ENCODE results near the gene GNB1L. TPM values are rescaled to one million over a fixed set of nuclear protein-coding genes. Genes with fewer than 3 reads are reported as not detected.

The GNB1L gene
- polyA plus RNA-seq, 1 donor from 2014 or later: 16.5 TPM

DNA sequence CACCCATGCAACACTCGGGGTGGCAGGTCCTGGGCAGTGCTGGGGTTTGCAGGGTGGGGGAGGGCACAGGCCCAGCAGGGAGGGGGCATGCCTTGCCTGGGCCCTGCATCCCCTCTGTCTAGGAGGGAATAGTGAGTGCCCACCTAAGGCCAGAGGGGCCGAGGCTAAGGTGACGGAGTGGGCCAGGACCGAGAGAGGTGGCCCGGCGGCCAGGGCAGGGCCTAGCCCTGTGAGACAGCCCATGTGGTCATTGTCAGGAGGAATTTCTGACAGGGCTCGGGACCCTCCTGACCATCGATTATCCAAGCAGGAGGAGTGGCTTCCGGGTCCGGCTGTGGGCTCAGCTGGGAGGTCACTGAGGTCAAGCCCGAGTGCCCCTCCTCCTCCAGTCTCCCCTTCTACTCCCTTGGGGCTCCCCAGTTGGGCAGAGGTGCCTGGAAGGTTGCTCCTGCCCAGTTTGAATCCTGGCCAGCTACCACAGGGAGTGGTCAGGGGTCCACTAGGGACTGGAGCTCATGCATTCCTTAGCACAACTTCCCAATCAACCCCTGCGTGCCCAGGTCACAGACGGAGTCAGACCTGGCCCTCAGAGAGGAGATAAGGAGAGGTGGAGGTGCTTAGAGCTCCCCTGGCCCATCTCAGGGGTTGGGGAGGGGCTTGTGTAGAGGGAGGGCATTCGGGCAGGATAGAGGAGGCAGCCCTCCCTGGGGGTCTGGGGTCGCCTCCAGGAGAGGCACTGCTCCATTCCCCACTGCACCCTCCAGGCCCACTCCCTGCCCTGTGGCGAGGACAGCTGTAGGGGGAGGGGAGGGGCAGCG is 116.6 kb downstream of the GNB1L start:
- no peak overlapping the region for H3K4me3 ChIP-seq (ENCODE audit: low read length)
- no peak overlapping the region for H3K27ac ChIP-seq (ENCODE audit: low read length)
- H3K36me3 ChIP-seq (ENCODE audit: insufficient read depth, low read length): no peaks in the 10 kb centered on the region
- H3K9me3 ChIP-seq (ENCODE audit: low read length): no peaks in the 10 kb centered on the region
- H2AFZ ChIP-seq (ENCODE audit: low read depth, low read length): no peak overlapping the region
- no peaks in the 10 kb centered on the region for H3K9me2 ChIP-seq (ENCODE audit: insufficient read depth, low read length)
- H4K20me1 ChIP-seq (ENCODE audit: insufficient read depth): no peaks in the 10 kb centered on the region
- no peaks in the 10 kb centered on the region for H3K27me3 ChIP-seq (ENCODE audit: insufficient read depth, low read depth, low read length)
- H3K79me2 ChIP-seq (replicated peaks; ENCODE audit: insufficient read depth, low read length): no peaks in the 10 kb centered on the region
- no peak overlapping the region for H3K9ac ChIP-seq (ENCODE audit: low read length)
- H3K4me2 ChIP-seq (ENCODE audit: low read length): no peak overlapping the region
- no peaks in the 10 kb centered on the region for H3F3A ChIP-seq (ENCODE audit: insufficient read depth, low read length, poor library complexity, severe bottlenecking)
- TF ChIP-seq POLR2AphosphoS5 (IDR thresholded peaks at IDR 0.05) (no peak), EP300 (conservative IDR thresholded peaks at IDR 0.05; ENCODE audit: poor library complexity, severe bottlenecking) (no peak), TAF1 (IDR thresholded peaks at IDR 0.05; ENCODE audit: low read depth) (no peak), MXI1 (conservative IDR thresholded peaks at IDR 0.05; ENCODE audit: poor library complexity, severe bottlenecking) (no peak), EZH2 (IDR thresholded peaks at IDR 0.05; ENCODE audit: borderline replicate concordance, insufficient read depth, low read length, poor library complexity, severe bottlenecking) (no peak), SMC3 (conservative IDR thresholded peaks at IDR 0.05; ENCODE audit: poor library complexity) (no peak), RAD21 (conservative IDR thresholded peaks at IDR 0.05) (no peak)
- TF ChIP-seq, protein P1, sequence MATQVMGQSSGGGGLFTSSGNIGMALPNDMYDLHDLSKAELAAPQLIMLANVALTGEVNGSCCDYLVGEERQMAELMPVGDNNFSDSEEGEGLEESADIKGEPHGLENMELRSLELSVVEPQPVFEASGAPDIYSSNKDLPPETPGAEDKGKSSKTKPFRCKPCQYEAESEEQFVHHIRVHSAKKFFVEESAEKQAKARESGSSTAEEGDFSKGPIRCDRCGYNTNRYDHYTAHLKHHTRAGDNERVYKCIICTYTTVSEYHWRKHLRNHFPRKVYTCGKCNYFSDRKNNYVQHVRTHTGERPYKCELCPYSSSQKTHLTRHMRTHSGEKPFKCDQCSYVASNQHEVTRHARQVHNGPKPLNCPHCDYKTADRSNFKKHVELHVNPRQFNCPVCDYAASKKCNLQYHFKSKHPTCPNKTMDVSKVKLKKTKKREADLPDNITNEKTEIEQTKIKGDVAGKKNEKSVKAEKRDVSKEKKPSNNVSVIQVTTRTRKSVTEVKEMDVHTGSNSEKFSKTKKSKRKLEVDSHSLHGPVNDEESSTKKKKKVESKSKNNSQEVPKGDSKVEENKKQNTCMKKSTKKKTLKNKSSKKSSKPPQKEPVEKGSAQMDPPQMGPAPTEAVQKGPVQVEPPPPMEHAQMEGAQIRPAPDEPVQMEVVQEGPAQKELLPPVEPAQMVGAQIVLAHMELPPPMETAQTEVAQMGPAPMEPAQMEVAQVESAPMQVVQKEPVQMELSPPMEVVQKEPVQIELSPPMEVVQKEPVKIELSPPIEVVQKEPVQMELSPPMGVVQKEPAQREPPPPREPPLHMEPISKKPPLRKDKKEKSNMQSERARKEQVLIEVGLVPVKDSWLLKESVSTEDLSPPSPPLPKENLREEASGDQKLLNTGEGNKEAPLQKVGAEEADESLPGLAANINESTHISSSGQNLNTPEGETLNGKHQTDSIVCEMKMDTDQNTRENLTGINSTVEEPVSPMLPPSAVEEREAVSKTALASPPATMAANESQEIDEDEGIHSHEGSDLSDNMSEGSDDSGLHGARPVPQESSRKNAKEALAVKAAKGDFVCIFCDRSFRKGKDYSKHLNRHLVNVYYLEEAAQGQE (IDR thresholded peaks at IDR 0.05; ENCODE audit: borderline replicate concordance): no peak
- TF ChIP-seq, protein P2, sequence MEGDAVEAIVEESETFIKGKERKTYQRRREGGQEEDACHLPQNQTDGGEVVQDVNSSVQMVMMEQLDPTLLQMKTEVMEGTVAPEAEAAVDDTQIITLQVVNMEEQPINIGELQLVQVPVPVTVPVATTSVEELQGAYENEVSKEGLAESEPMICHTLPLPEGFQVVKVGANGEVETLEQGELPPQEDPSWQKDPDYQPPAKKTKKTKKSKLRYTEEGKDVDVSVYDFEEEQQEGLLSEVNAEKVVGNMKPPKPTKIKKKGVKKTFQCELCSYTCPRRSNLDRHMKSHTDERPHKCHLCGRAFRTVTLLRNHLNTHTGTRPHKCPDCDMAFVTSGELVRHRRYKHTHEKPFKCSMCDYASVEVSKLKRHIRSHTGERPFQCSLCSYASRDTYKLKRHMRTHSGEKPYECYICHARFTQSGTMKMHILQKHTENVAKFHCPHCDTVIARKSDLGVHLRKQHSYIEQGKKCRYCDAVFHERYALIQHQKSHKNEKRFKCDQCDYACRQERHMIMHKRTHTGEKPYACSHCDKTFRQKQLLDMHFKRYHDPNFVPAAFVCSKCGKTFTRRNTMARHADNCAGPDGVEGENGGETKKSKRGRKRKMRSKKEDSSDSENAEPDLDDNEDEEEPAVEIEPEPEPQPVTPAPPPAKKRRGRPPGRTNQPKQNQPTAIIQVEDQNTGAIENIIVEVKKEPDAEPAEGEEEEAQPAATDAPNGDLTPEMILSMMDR (IDR thresholded peaks at IDR 0.05; ENCODE audit: poor library complexity, severe bottlenecking): no peak

DNA sequence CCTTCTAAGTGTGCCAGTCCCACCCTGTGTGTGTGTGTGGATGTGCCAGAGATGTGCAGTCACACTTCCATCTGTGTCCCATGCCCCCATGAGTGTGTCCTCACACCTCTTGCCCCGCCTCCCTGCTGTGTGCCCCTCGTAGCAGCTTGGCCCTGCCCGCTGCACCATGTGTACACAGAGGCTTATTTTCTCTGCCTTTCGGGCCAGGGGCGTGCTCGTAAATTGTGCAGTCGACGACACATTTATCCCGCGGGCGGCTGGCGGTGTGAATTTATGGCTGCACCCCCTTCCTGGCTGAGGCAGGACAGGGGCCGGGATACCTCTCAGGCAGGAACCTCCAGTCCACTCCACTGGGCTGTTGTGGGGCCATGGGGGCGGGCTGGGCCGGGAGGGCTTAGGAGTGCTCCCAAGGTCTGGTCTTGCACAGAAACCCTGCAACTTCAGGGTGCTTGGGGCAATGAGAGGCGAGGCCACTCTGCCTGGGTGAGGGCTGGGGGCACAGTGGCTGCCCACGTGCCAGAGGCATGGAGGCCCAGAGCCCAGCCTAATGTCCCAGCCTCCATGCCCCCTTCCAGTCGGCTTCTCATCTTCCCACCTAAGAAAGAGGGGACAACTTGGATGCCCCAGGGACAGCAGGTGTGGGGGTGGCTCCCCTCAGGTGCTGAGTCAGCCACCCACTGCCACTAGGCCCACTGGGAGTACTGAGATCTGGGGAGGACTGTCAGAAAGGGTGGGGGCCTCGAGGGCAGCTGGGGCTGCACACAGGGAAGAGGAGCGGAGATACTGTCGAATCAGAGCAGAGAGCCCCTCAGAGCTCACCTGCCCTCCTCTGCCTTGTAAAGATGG is 118.8 kb downstream of the GNB1L start:
- no peaks in the 10 kb centered on the region for H3K9me2 ChIP-seq (ENCODE audit: insufficient read depth, low read length)
- no peaks in the 10 kb centered on the region for H3K27me3 ChIP-seq (ENCODE audit: insufficient read depth, low read depth, low read length)
- no peak overlapping the region for H3K27ac ChIP-seq (ENCODE audit: low read length)
- no peaks in the 10 kb centered on the region for H3K36me3 ChIP-seq (ENCODE audit: insufficient read depth, low read length)
- H3K9ac ChIP-seq (ENCODE audit: low read length): no peak overlapping the region
- H3K9me3 ChIP-seq (ENCODE audit: low read length): no peaks in the 10 kb centered on the region
- no peak overlapping the region for H3K4me2 ChIP-seq (ENCODE audit: low read length)
- H4K20me1 ChIP-seq (ENCODE audit: insufficient read depth): no peaks in the 10 kb centered on the region
- TF ChIP-seq TAF1 (IDR thresholded peaks at IDR 0.05; ENCODE audit: low read depth) (no peak), MXI1 (conservative IDR thresholded peaks at IDR 0.05; ENCODE audit: poor library complexity, severe bottlenecking) (no peak), RAD21 (conservative IDR thresholded peaks at IDR 0.05) (no peak), EZH2 (IDR thresholded peaks at IDR 0.05; ENCODE audit: borderline replicate concordance, insufficient read depth, low read length, poor library complexity, severe bottlenecking) (no peak), SMC3 (conservative IDR thresholded peaks at IDR 0.05; ENCODE audit: poor library complexity) (no peak), EP300 (conservative IDR thresholded peaks at IDR 0.05; ENCODE audit: poor library complexity, severe bottlenecking) (no peak), POLR2AphosphoS5 (IDR thresholded peaks at IDR 0.05) (no peak)
- TF ChIP-seq, protein P2 (IDR thresholded peaks at IDR 0.05; ENCODE audit: poor library complexity, severe bottlenecking): no peak
- TF ChIP-seq, protein P1 (IDR thresholded peaks at IDR 0.05; ENCODE audit: borderline replicate concordance): no peak
- no peaks in the 10 kb centered on the region for H3K79me2 ChIP-seq (replicated peaks; ENCODE audit: insufficient read depth, low read length)
- no peaks in the 10 kb centered on the region for H3F3A ChIP-seq (ENCODE audit: insufficient read depth, low read length, poor library complexity, severe bottlenecking)
- no peak overlapping the region for H3K4me3 ChIP-seq (ENCODE audit: low read length)
- no peak overlapping the region for H2AFZ ChIP-seq (ENCODE audit: low read depth, low read length)
